Smooth muscle cell (in vitro differentiated cells): ENCODE data around the gene AP1AR. TPM values are rescaled to one million over a fixed set of nuclear protein-coding genes. Genes with fewer than 3 reads are reported as not detected.

Experiments
- DNase-seq: peaks from one replicate; lab custom pipeline; 2025; ENCODE audit not compliant: unreplicated experiment; lab: John Stamatoyannopoulos, UW
- H2AFZ ChIP-seq: fragments of 200-600 bp; sonication (generic); 2 replicates; pipeline ENCODE4 v1.6.0; 2016; ENCODE audit warnings: antibody characterized with exemption, low read depth, mild to moderate bottlenecking
- H3F3A ChIP-seq: fragments of 200-600 bp; sonication (generic); 2 replicates; pipeline ENCODE4 v1.6.0; 2017; ENCODE audit warnings: antibody characterized with exemption, low read depth
- H3K27ac ChIP-seq: fragments of 200-600 bp; sonication (generic); 2 replicates; pipeline ENCODE4 v1.5.1; 2016; ENCODE audit warnings: low read depth, mild to moderate bottlenecking
- H3K27me3 ChIP-seq: fragments of 200-600 bp; sonication (generic); 2 replicates; pipeline ENCODE4 v1.6.1; 2016; ENCODE audit warnings: low read depth, mild to moderate bottlenecking
- H3K36me3 ChIP-seq: fragments of 200-600 bp; sonication (generic); 2 replicates; pipeline ENCODE4 v1.5.1; 2016; ENCODE audit warnings: low read depth
- H3K4me1 ChIP-seq: fragments of 200-600 bp; sonication (generic); 2 replicates; pipeline ENCODE4 v1.5.1; 2016; ENCODE audit warnings: low read depth
- H3K4me2 ChIP-seq: fragments of 200-600 bp; sonication (generic); 2 replicates; pipeline ENCODE4 v1.6.0; 2016; ENCODE audit warnings: mild to moderate bottlenecking
- H3K4me3 ChIP-seq: fragments of 200-600 bp; sonication (generic); 2 replicates; pipeline ENCODE4 v1.5.1; 2016; ENCODE audit warnings: mild to moderate bottlenecking
- H3K79me2 ChIP-seq: fragments of 200-600 bp; sonication (generic); 2 replicates; pipeline ENCODE4 v1.6.0; 2016; ENCODE audit warnings: low read depth, mild to moderate bottlenecking
- H3K9ac ChIP-seq: fragments of 200-600 bp; sonication (generic); 2 replicates; pipeline ENCODE4 v1.6.0; 2016; ENCODE audit warnings: low read depth
- H3K9me3 ChIP-seq: fragments of 200-600 bp; sonication (generic); replicated peaks from 2 replicates; pipeline ENCODE4 v1.5.1; 2016; ENCODE audit warnings: low read depth
- H4K20me1 ChIP-seq: fragments of 200-600 bp; sonication (generic); 2 replicates; pipeline ENCODE4 v1.6.0; 2016; ENCODE audit warnings: low read depth
- WGBS: methylation state at CpG from one replicate; pipeline ENCODE4 v1.1.7; 2016; ENCODE audit warnings: low lambda C conversion rate; 5-methylcytosine and 5-hydroxymethylcytosine counted together
- polyA plus RNA-seq: library from polyadenylated mRNA; unstranded; fragments of >200 nt; fragmentation: Nextera tagmentation; extraction: Ambion mirVana; gene quantifications from 2 replicates; pipeline ENCODE4 v1.2.1, GENCODE V29; 2016
- total RNA-seq: library from RNA; depleted of rRNA; stranded (reverse); fragments of >200 nt; gene quantifications from 2 replicates; pipeline ENCODE4 v1.2.3, GENCODE V29; 2014
- TF ChIP-seq, protein P1 (sequence below): fragments of 200-600 bp; sonication (generic); IDR thresholded peaks from 2 replicates; pipeline ENCODE4 v1.5.1; 2017; ENCODE audit warnings: borderline replicate concordance, mild to moderate bottlenecking, antibody characterized with exemption; ENCODE audit not compliant: insufficient read depth, poor library complexity, severe bottlenecking

Gene AP1AR, protein sequence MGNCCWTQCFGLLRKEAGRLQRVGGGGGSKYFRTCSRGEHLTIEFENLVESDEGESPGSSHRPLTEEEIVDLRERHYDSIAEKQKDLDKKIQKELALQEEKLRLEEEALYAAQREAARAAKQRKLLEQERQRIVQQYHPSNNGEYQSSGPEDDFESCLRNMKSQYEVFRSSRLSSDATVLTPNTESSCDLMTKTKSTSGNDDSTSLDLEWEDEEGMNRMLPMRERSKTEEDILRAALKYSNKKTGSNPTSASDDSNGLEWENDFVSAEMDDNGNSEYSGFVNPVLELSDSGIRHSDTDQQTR
- total RNA-seq: 15.3 and 23.0 TPM in 2 replicates
- polyA plus RNA-seq: 7.6 and 11.1 TPM in 2 replicates

DNA sequence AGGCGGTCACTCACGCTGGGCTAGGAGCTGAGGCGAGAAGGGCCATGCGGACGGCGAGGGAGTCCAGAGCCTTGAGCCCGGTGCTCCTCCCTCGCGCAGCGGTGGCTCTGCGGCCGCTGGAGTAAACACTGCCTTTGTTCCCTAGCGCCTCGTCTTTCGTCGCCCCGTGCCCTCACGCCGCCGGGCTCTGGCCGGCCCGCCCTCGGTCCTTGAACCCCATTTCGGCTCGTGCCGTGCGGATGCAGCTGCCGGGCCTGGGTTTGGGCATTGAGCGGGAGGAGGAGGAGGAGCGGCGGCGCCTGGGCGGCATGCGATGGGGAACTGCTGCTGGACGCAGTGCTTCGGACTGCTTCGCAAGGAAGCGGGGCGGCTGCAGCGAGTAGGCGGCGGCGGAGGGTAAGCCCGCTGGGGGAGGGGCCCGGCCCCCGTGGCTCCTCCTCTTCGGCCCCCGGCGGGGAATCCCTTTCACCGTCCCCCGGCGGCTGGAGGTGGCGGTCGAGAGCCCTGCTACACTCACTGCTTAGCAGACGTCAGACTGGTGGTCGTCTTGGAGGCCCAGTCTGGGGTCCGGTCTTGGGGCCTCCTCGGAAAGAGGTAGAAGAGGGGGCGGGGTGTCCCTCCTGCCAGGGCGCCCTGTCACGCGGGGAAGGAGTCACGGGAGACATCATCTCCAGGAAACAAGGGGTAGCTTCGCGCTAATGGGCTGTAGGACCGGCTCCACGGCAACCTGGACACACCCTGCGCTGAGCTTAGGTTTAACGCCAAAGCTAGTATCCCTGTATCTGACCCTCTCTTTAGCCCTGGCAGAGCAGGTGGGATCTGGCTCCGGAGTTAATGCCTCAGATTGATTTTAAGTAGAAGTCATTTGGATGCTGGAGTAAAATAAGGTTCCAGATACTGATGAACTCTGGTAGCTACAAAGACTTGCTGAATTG, at the start of gene AP1AR:
Gene AP1AR (plus strand): TSS at position 9 of the 935 bp plus-strand sequence. CDS start 305 bp downstream, at position 314.
- no peaks in the 10 kb centered on the region for H3K36me3 ChIP-seq
- peak within 1 kb of the TSS; percentile 92 for H3K4me3 ChIP-seq
- H3F3A ChIP-seq: no peaks in the 10 kb centered on the region
- WGBS: under 1% methylated on average over 47 of the region's 70 CpGs
- H3K27me3 ChIP-seq: no peaks in the 10 kb centered on the region
- H3K4me1 ChIP-seq: peaks cover 21% of the 10 kb centered on the region
- peak within 1 kb of the TSS; percentile 93 for H3K27ac ChIP-seq
- peaks cover 29% of the 10 kb centered on the region for H3K79me2 ChIP-seq
- peak; percentile 86 for DNase-seq
- peak within 1 kb of the TSS; percentile 92 for H3K4me2 ChIP-seq
- TF ChIP-seq, protein P1, sequence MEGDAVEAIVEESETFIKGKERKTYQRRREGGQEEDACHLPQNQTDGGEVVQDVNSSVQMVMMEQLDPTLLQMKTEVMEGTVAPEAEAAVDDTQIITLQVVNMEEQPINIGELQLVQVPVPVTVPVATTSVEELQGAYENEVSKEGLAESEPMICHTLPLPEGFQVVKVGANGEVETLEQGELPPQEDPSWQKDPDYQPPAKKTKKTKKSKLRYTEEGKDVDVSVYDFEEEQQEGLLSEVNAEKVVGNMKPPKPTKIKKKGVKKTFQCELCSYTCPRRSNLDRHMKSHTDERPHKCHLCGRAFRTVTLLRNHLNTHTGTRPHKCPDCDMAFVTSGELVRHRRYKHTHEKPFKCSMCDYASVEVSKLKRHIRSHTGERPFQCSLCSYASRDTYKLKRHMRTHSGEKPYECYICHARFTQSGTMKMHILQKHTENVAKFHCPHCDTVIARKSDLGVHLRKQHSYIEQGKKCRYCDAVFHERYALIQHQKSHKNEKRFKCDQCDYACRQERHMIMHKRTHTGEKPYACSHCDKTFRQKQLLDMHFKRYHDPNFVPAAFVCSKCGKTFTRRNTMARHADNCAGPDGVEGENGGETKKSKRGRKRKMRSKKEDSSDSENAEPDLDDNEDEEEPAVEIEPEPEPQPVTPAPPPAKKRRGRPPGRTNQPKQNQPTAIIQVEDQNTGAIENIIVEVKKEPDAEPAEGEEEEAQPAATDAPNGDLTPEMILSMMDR: no peak
- H3K9me3 ChIP-seq: no peaks in the 10 kb centered on the region
- H4K20me1 ChIP-seq: peaks cover 3% of the 10 kb centered on the region
- peak within 1 kb of the TSS; percentile 98 for H2AFZ ChIP-seq
- peak within 1 kb of the TSS; percentile 87 for H3K9ac ChIP-seq

DNA sequence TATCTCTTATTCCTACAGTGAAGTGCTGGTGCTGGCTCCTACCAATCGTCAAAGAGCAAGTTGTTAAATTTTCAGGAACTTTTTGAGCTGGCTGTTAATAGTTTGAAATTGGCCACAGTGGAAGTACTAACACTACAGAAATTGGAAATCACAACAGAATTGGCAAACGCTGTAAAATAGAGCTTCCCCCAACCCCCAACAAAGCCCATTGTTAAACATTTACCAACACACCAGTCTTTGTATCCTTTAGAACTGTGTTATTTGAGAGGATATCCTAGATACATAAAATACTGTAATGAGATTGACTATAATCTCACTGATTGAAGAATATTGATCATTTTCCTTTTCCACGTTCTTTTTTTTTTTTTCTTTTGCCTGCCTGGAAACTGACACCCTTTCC, 49.0 kb upstream of the AP1AR start:
- no peak overlapping the region for H3K4me2 ChIP-seq
- no peak for DNase-seq

DNA sequence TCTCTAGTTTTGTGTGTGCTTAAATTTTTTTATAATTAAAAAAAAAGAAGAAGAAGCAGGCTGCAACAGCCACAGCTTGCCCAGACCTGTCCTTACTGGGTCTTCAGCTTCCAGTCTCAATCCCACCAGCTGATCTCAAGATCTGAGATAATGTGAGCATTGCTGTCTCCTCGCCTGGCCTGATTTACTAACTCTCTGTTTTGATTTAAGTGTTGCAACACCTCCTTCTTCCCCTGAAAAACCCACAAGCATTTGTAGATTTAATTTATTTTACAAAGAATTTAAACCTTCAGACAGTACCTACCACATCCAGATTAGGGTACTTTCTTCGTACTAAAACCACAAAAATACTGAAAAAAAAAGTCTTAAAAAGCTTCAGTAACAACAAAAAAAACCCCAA, 48.3 kb upstream of the AP1AR start:
- Histone ChIP-seq H3K4me3 (no peak overlapping the region), H3K9me3 (no peaks in the 10 kb centered on the region), H3K9ac (no peak overlapping the region), H3K27ac (no peak overlapping the region), H3K27me3 (no peaks in the 10 kb centered on the region), H3K4me1 (no peaks in the 10 kb centered on the region), H3F3A (no peaks in the 10 kb centered on the region), H2AFZ (no peak overlapping the region), H3K79me2 (no peaks in the 10 kb centered on the region), H3K4me2 (no peak overlapping the region), H4K20me1 (no peaks in the 10 kb centered on the region), H3K36me3 (no peaks in the 10 kb centered on the region)
- WGBS: 65% methylated on average over 2 of the region's 2 CpGs
- TF ChIP-seq, protein P1: no peak
- DNase-seq: no peak

More for the DNA sequence above, 49.0 kb upstream of the AP1AR start:
- H3K27ac ChIP-seq: no peak overlapping the region
- H3F3A ChIP-seq: no peaks in the 10 kb centered on the region
- H3K4me3 ChIP-seq: no peak overlapping the region
- no peaks in the 10 kb centered on the region for H3K9me3 ChIP-seq
- no peaks in the 10 kb centered on the region for H3K27me3 ChIP-seq
- H3K36me3 ChIP-seq: no peaks in the 10 kb centered on the region
- no peak overlapping the region for H3K9ac ChIP-seq
- no peaks in the 10 kb centered on the region for H3K4me1 ChIP-seq
- no peak overlapping the region for H2AFZ ChIP-seq
- no peaks in the 10 kb centered on the region for H3K79me2 ChIP-seq
- WGBS: 84% methylated on average over 3 of the region's 3 CpGs
- TF ChIP-seq, protein P1: no peak
- no peaks in the 10 kb centered on the region for H4K20me1 ChIP-seq
